DOHH2 (cell line): ENCODE measurements around the gene C17orf107.

Experiments used
- H3F3A ChIP-seq: fragments of 200-600 bp; sonication (generic), shearing (Covaris generic); 2 replicates; pipeline ENCODE4 v1.6.0; 2016; ENCODE audit warnings: antibody characterized with exemption, mild to moderate bottlenecking; ENCODE audit not compliant: control insufficient read depth, insufficient read depth
- H3K27ac ChIP-seq: fragments of 200-600 bp; sonication (generic); 2 replicates; pipeline ENCODE4 v1.5.1; 2014; ENCODE audit warnings: low read depth, mild to moderate bottlenecking, low read length, moderate library complexity
- H3K27me3 ChIP-seq: fragments of 200-600 bp; sonication (generic); 2 replicates; pipeline ENCODE4 v1.6.1; 2014; ENCODE audit warnings: mild to moderate bottlenecking, low read length, mixed read lengths; ENCODE audit not compliant: control insufficient read depth
- H3K36me3 ChIP-seq: fragments of 200-600 bp; sonication (generic); 2 replicates; pipeline ENCODE4 v1.6.1; 2014; ENCODE audit warnings: mild to moderate bottlenecking, low read length, moderate library complexity, mixed read lengths; ENCODE audit not compliant: control insufficient read depth
- H3K4me1 ChIP-seq: fragments of 200-600 bp; sonication (generic); 2 replicates; pipeline ENCODE4 v1.6.1; 2014; ENCODE audit warnings: mild to moderate bottlenecking, low read length, mixed read lengths; ENCODE audit not compliant: control insufficient read depth
- H3K4me2 ChIP-seq: fragments of 200-600 bp; sonication (generic); 2 replicates; pipeline ENCODE4 v1.6.0; 2014; ENCODE audit warnings: mild to moderate bottlenecking, low read length, moderate library complexity
- H3K4me3 ChIP-seq: fragments of 200-600 bp; sonication (generic); 2 replicates; pipeline ENCODE4 v1.5.1; 2014; ENCODE audit warnings: mild to moderate bottlenecking, low read length, mixed read lengths
- H3K79me2 ChIP-seq: fragments of 200-600 bp; sonication (generic); 2 replicates; pipeline ENCODE4 v1.6.1; 2014; ENCODE audit warnings: mild to moderate bottlenecking, low read length, mixed read lengths; ENCODE audit not compliant: control insufficient read depth
- H3K9me2 ChIP-seq: fragments of 200-600 bp; sonication (generic); replicated peaks from 2 replicates; pipeline ENCODE4 v1.6.1; 2014; ENCODE audit warnings: mild to moderate bottlenecking, low read length, mixed read lengths; ENCODE audit not compliant: control insufficient read depth
- H3K9me3 ChIP-seq: fragments of 200-600 bp; sonication (generic); 2 replicates; pipeline ENCODE4 v1.6.1; 2014; ENCODE audit warnings: antibody characterized with exemption, low read length, mixed read lengths; ENCODE audit not compliant: control insufficient read depth, insufficient read depth
- H4K20me1 ChIP-seq: fragments of 200-600 bp; sonication (generic); 2 replicates; pipeline ENCODE4 v1.6.0; 2014; ENCODE audit warnings: low read depth, mild to moderate bottlenecking, antibody characterized with exemption, low read length, moderate library complexity; ENCODE audit not compliant: control insufficient read depth, insufficient read depth
- EZH2phosphoT487 ChIP-seq: fragments of 200-600 bp; sonication (generic); IDR thresholded peaks from 2 replicates; pipeline ENCODE4 v1.6.1; 2017; ENCODE audit warnings: borderline replicate concordance, mild to moderate bottlenecking, antibody characterized with exemption, low read length, moderate library complexity, mixed read lengths
- TF ChIP-seq, protein P1 (sequence below): fragments of 200-600 bp; sonication (generic); IDR thresholded peaks from one replicate; pipeline ENCODE4 v1.5.1; 2014; ENCODE audit warnings: antibody characterized with exemption, mild to moderate bottlenecking, low read depth, low read length; ENCODE audit not compliant: poor library complexity, severe bottlenecking

Gene C17orf107

GRCh38 chr17:4934173-4934979 lies 35.0 kb downstream of the C17orf107 start:
- H3K4me1 ChIP-seq, result peaks cover 22% of the 10 kb centered on the region

DNA sequence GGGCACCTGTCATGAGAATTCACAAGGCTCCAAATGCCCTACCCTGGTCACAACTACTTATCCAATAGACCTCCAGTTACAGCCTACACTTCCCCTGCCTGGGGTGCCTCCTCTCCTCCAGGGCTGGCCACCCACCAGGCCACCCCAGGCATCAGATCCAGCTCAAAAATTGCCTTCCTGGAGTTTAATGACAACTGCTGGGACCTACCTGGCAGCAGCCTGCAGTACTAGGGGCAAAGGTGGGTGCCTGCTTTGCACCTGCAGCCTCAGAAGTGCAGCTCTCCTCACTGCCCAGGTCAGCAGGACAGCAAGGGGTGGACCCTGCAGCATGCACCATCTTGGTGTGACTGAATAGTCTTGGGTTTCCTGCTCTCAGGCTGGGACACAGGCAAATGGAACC lies 36.3 kb downstream of the C17orf107 start:
- Histone ChIP-seq H3K4me2 (no peak overlapping the region), H4K20me1 (no peaks in the 10 kb centered on the region; the same call in 1 of the 2 replicates), H3K4me1 (peaks cover 22% of the 10 kb centered on the region), H3K27ac (no peak overlapping the region), H3K27me3 (no peaks in the 10 kb centered on the region), H3K4me3 (no peak overlapping the region), H3K9me2 (no peaks in the 10 kb centered on the region), H3K79me2 (peaks cover 25% of the 10 kb centered on the region), H3F3A (peaks cover 4% of the 10 kb centered on the region), H3K9me3 (no peaks in the 10 kb centered on the region), H3K36me3 (peaks cover 48% of the 10 kb centered on the region)
- TF ChIP-seq EZH2phosphoT487, result no peak
- TF ChIP-seq, protein P1, sequence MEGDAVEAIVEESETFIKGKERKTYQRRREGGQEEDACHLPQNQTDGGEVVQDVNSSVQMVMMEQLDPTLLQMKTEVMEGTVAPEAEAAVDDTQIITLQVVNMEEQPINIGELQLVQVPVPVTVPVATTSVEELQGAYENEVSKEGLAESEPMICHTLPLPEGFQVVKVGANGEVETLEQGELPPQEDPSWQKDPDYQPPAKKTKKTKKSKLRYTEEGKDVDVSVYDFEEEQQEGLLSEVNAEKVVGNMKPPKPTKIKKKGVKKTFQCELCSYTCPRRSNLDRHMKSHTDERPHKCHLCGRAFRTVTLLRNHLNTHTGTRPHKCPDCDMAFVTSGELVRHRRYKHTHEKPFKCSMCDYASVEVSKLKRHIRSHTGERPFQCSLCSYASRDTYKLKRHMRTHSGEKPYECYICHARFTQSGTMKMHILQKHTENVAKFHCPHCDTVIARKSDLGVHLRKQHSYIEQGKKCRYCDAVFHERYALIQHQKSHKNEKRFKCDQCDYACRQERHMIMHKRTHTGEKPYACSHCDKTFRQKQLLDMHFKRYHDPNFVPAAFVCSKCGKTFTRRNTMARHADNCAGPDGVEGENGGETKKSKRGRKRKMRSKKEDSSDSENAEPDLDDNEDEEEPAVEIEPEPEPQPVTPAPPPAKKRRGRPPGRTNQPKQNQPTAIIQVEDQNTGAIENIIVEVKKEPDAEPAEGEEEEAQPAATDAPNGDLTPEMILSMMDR, result no peak

More at GRCh38 chr17:4934173-4934979, 35.0 kb downstream of the C17orf107 start:
- peaks cover 19% of the 10 kb centered on the region for H3K79me2 ChIP-seq
- H3K27ac ChIP-seq, result no peak overlapping the region
- H3K9me2 ChIP-seq, result no peaks in the 10 kb centered on the region
- H3F3A ChIP-seq, result no peaks in the 10 kb centered on the region
- H3K9me3 ChIP-seq, result no peaks in the 10 kb centered on the region
- H3K36me3 ChIP-seq, result peaks cover 41% of the 10 kb centered on the region
- no peak for TF ChIP-seq EZH2phosphoT487
- TF ChIP-seq, protein P1, result peak; percentile 34
- H3K27me3 ChIP-seq, result no peaks in the 10 kb centered on the region
- H4K20me1 ChIP-seq, result no peaks in the 10 kb centered on the region; the same call in 1 of the 2 replicates
- peak overlapping the region; percentile 25; the same call in 1 of the 2 replicates for H3K4me2 ChIP-seq
- H3K4me3 ChIP-seq, result no peak overlapping the region

DNA sequence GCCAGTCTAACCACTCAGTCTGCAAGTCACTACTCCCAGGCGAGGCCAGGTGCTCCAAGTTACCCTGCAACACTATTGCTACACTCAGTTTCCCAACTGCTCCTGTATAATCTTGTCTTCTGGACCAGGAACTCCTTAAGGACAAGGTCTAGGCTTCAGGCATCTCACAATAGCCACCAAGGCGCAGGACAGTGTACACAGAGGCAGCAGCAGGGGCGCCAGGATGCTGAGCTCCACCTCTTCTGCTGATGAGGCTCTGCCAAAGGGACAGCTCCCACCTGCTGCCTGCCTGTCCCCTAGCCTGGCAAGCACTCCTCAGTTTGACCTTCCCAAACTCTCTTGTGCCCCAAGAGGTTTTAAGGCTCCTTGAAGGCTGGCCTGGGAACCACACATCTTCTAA lies 37.1 kb downstream of the C17orf107 start:
- Histone ChIP-seq H3K4me2 (no peak overlapping the region), H3K79me2 (peaks cover 33% of the 10 kb centered on the region), H3K36me3 (peaks cover 56% of the 10 kb centered on the region), H3K27me3 (no peaks in the 10 kb centered on the region), H3K9me3 (no peaks in the 10 kb centered on the region), H4K20me1 (no peaks in the 10 kb centered on the region; the same call in 1 of the 2 replicates), H3K4me1 (peaks cover 26% of the 10 kb centered on the region), H3K4me3 (no peak overlapping the region), H3F3A (peaks cover 7% of the 10 kb centered on the region), H3K27ac (no peak overlapping the region), H3K9me2 (no peaks in the 10 kb centered on the region)
- no peak for TF ChIP-seq EZH2phosphoT487
- TF ChIP-seq, protein P1, result no peak
